HUDEP-2 (cell line): ENCODE results near the gene LHPP.
A peak's percentile ranks its signal among the peaks of the same experiment; 100 is the strongest.

Experiments used
- DNase-seq, 76 experiments: peaks; one replicate each; lab custom pipeline; 2025; ENCODE audit not compliant: unreplicated experiment in 76 of 76; lab: John Stamatoyannopoulos, UW

Gene LHPP

GRCh38 chr10:124516746-124517397 is 55.2 kb downstream of the LHPP start:
- DNase-seq: no peak

GRCh38 chr10:124517461-124517860 is 55.8 kb downstream of the LHPP start:
- DNase-seq: no peak

GRCh38 chr10:124517931-124518330 is 56.3 kb downstream of the LHPP start:
- no peak for DNase-seq

- DNase-seq: no peak
These were observed 56.7 kb downstream of the LHPP start for GRCh38 chr10:124518366-124518765.

- no peak for DNase-seq
These were observed 59.2 kb downstream of the LHPP start for GRCh38 chr10:124520558-124521428.

- no peak for DNase-seq
These were observed 59.8 kb downstream of the LHPP start for GRCh38 chr10:124521429-124521871.

- peak in 1 of 76 experiments; percentile 1 for DNase-seq
These were observed 60.7 kb downstream of the LHPP start for GRCh38 chr10:124522131-124522932.

GRCh38 chr10:124522933-124523871 is 61.6 kb downstream of the LHPP start:
- no peak for DNase-seq

GRCh38 chr10:124523901-124524300 is 62.3 kb downstream of the LHPP start:
- no peak for DNase-seq

- DNase-seq: peak in 44 of 76 experiments; percentile 6 to 61 (median 27)
These were observed 63.5 kb downstream of the LHPP start for GRCh38 chr10:124524991-124525653.

GRCh38 chr10:124525751-124526600 is 64.4 kb downstream of the LHPP start:
- DNase-seq: no peak

- no peak for DNase-seq
These were observed 65.1 kb downstream of the LHPP start for GRCh38 chr10:124526621-124527267.

GRCh38 chr10:124527874-124528395 is 66.3 kb downstream of the LHPP start:
- DNase-seq: no peak

- no peak for DNase-seq
These were observed 68.1 kb downstream of the LHPP start for GRCh38 chr10:124529661-124530214.

- peak in 70 of 76 experiments; percentile 27 to 88 (median 72) for DNase-seq
These were observed 68.6 kb downstream of the LHPP start for GRCh38 chr10:124530215-124530665.

- no peak for DNase-seq
These were observed 69.2 kb downstream of the LHPP start for GRCh38 chr10:124530816-124531215.

GRCh38 chr10:124532106-124532641 is 70.6 kb downstream of the LHPP start:
- DNase-seq: peak in 11 of 76 experiments; percentile 5 to 18 (median 8)
